ENCODE measurements around the gene JSRP1. TPM values are rescaled to one million over a fixed set of nuclear protein-coding genes. Genes with fewer than 3 reads are reported as not detected.

JSRP1 gene
- total RNA-seq, 2 experiments from 2014 or later, result 1.5 to 15.9 TPM

GRCh38 chr19:2217591-2217990 lies 38.6 kb downstream of the JSRP1 start:
- ChIA-PET CTCF (ENCODE audit: unreplicated experiment) (no interaction called here), POLR2A (no interaction called here)
- DNase-seq (ENCODE audit: low spot score), result no peak
- H3K4me2 ChIP-seq (ENCODE audit: low read length), result no peak overlapping the region
- no peaks in the 10 kb centered on the region for H3K9me3 ChIP-seq (ENCODE audit: low read length)
- H2AFZ ChIP-seq (ENCODE audit: low read length), result no peak overlapping the region
- TF ChIP-seq CTCF (conservative IDR thresholded peaks at IDR 0.05; ENCODE audit: low read length), result no peak
- H3K4me1 ChIP-seq (ENCODE audit: insufficient read depth, low read length, poor library complexity, severe bottlenecking), result peaks cover 9% of the 10 kb centered on the region
- H3K4me3 ChIP-seq (ENCODE audit: low read depth, low read length, poor library complexity, severe bottlenecking), result no peak overlapping the region
- BruUV-seq (replicated peaks), result no TSS peak
- H3K36me3 ChIP-seq (ENCODE audit: insufficient read depth, low read length), result peaks cover 79% of the 10 kb centered on the region
- no peaks in the 10 kb centered on the region for H3K9me2 ChIP-seq (ENCODE audit: insufficient read depth, low read length)
- H4K20me1 ChIP-seq (ENCODE audit: insufficient read depth, low read length), result no peaks in the 10 kb centered on the region
- intact Hi-C loops (cut with micrococcal nuclease; ENCODE audit: unreplicated experiment), result no loop called here
- H3K27ac ChIP-seq (ENCODE audit: low read depth, low read length, poor library complexity, severe bottlenecking), result no peak overlapping the region
- H3K79me2 ChIP-seq (ENCODE audit: insufficient read depth, low read depth, low read length), result no peaks in the 10 kb centered on the region

GRCh38 chr19:2216361-2217225 lies 39.6 kb downstream of the JSRP1 start:
- no peaks in the 10 kb centered on the region for H3K79me2 ChIP-seq (ENCODE audit: insufficient read depth, low read depth, low read length)
- no peak overlapping the region for H3K4me3 ChIP-seq (ENCODE audit: low read depth, low read length, poor library complexity, severe bottlenecking)
- DNase-seq (ENCODE audit: low spot score), result no peak
- no peak for TF ChIP-seq EZH2phosphoT487 (IDR thresholded peaks at IDR 0.05; ENCODE audit: borderline replicate concordance, low read depth, low read length)
- TF ChIP-seq CTCF (conservative IDR thresholded peaks at IDR 0.05; ENCODE audit: low read length), result no peak
- H3K4me2 ChIP-seq (ENCODE audit: low read length), result no peak overlapping the region
- ChIA-PET POLR2A (no interaction called here), CTCF (ENCODE audit: unreplicated experiment) (no interaction called here)
- BruUV-seq (replicated peaks), result no TSS peak
- H3K36me3 ChIP-seq (ENCODE audit: insufficient read depth, low read length), result peaks cover 82% of the 10 kb centered on the region
- peaks cover 9% of the 10 kb centered on the region for H3K4me1 ChIP-seq (ENCODE audit: insufficient read depth, low read length, poor library complexity, severe bottlenecking)
- H4K20me1 ChIP-seq (ENCODE audit: insufficient read depth, low read length), result no peaks in the 10 kb centered on the region
- intact Hi-C loops (cut with micrococcal nuclease; ENCODE audit: unreplicated experiment), result no loop called here
- no peak overlapping the region for H3K27ac ChIP-seq (ENCODE audit: low read depth, low read length, poor library complexity, severe bottlenecking)
- no peak overlapping the region for H2AFZ ChIP-seq (ENCODE audit: low read length)
- no peaks in the 10 kb centered on the region for H3K9me2 ChIP-seq (ENCODE audit: insufficient read depth, low read length)
- H3K9me3 ChIP-seq (ENCODE audit: low read length), result no peaks in the 10 kb centered on the region

- POLR2A ChIA-PET, result no interaction called here
- H3K36me3 ChIP-seq (ENCODE audit: insufficient read depth, low read length), result peaks cover 90% of the 10 kb centered on the region
- no TSS peak for BruUV-seq (replicated peaks)
These were observed 40.9 kb downstream of the JSRP1 start for GRCh38 chr19:2215281-2215751.

More at GRCh38 chr19:2215281-2215751, 40.9 kb downstream of the JSRP1 start:
- no peak overlapping the region for H3K4me3 ChIP-seq (ENCODE audit: low read depth, low read length, poor library complexity, severe bottlenecking)
- TF ChIP-seq CTCF (conservative IDR thresholded peaks at IDR 0.05; ENCODE audit: low read length) (no peak), EZH2phosphoT487 (IDR thresholded peaks at IDR 0.05; ENCODE audit: borderline replicate concordance, low read depth, low read length) (no peak)
- no peaks in the 10 kb centered on the region for H4K20me1 ChIP-seq (ENCODE audit: insufficient read depth, low read length)
- no peak overlapping the region for H3K27ac ChIP-seq (ENCODE audit: low read depth, low read length, poor library complexity, severe bottlenecking)
- no peaks in the 10 kb centered on the region for H3K9me2 ChIP-seq (ENCODE audit: insufficient read depth, low read length)
- no peak overlapping the region for H2AFZ ChIP-seq (ENCODE audit: low read length)
- no peak overlapping the region for H3K4me2 ChIP-seq (ENCODE audit: low read length)
- CTCF ChIA-PET (ENCODE audit: unreplicated experiment), result no interaction called here
- H3K9me3 ChIP-seq (ENCODE audit: low read length), result no peaks in the 10 kb centered on the region
- DNase-seq (ENCODE audit: low spot score), result no peak
- no peaks in the 10 kb centered on the region for H3K79me2 ChIP-seq (ENCODE audit: insufficient read depth, low read depth, low read length)
- intact Hi-C loops (cut with micrococcal nuclease; ENCODE audit: unreplicated experiment), result no loop called here
- no peaks in the 10 kb centered on the region for H3K4me1 ChIP-seq (ENCODE audit: insufficient read depth, low read length, poor library complexity, severe bottlenecking)
